Measurements from ENCODE around the gene ZNF790.

DNA sequence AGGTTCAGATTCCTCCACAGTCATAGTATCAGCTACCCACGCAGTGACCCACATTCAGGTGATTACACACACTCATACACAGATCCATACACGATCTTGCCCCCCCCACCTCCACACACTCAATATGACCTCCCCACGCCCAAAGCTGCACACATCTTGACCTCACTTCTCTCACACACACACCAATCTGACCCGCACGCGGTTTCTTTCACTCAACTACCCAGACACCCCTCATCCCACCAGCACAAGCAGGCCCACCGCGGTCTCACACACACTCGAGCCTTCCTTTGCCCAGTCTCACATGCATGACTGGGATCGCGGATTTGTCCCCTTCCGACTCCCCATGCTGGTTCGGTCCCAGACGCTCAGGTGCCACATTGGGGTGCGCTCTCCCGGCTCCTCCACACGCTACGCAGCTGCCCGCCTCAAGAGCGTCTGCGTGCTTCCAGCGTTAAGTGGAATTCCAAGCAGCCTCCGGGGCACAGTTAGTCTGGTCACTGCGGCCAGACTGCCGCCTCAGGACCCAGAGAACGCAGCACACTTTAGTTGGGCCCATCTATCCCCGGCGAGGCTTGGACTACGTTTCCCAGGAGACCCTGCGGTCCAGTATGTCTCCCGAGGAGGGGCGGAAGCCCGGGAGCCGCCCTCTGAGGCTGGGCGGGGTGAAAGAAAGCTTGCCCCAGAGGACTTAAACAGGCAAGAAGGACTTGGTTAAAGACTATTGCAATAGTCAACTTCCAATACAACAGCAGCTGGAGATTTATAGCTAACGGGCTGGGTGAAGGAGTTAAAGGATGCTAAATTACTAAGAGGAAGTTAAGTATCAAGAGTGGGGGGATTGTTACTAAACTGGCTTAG lies 11.7 kb upstream of the ZNF790 start:
- TF ChIP-seq BHLHE40 (IDR thresholded peaks at IDR 0.05; ENCODE audit: borderline replicate concordance) (no peak), SUZ12 (IDR thresholded peaks at IDR 0.05) (no peak), NFRKB (IDR thresholded peaks at IDR 0.05) (no peak), FOXA1 (IDR thresholded peaks at IDR 0.05) (no peak), ZNF384 (IDR thresholded peaks at IDR 0.05) (no peak), HDGF (IDR thresholded peaks at IDR 0.05; ENCODE audit: borderline replicate concordance) (no peak), L3MBTL2 (conservative IDR thresholded peaks at IDR 0.05) (peak; percentile 67), ELF4 (IDR thresholded peaks at IDR 0.05) (no peak), TARDBP (IDR thresholded peaks at IDR 0.05) (no peak), CTBP1 (IDR thresholded peaks at IDR 0.05; ENCODE audit: borderline replicate concordance) (no peak), FOXK2 (IDR thresholded peaks at IDR 0.05) (no peak)
- TF ChIP-seq, protein P1, sequence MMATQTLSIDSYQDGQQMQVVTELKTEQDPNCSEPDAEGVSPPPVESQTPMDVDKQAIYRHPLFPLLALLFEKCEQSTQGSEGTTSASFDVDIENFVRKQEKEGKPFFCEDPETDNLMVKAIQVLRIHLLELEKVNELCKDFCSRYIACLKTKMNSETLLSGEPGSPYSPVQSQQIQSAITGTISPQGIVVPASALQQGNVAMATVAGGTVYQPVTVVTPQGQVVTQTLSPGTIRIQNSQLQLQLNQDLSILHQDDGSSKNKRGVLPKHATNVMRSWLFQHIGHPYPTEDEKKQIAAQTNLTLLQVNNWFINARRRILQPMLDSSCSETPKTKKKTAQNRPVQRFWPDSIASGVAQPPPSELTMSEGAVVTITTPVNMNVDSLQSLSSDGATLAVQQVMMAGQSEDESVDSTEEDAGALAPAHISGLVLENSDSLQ (IDR thresholded peaks at IDR 0.05): no peak
